Measurements from ENCODE around the gene C22orf42. TPM values are rescaled to one million over a fixed set of nuclear protein-coding genes. Genes with fewer than 3 reads are reported as not detected.
"Not testable (repeated sequence)": the region's sequence is repeated elsewhere in the genome, so short reads cannot be mapped to it uniquely, and the experiment has no call there.

Gene C22orf42
- polyA plus RNA-seq, 3 donors: 0.28 to 0.65 (median 0.31) TPM

- H3K27me3 ChIP-seq (ENCODE audit: control insufficient read depth in 2 of 2, insufficient read depth in 2 of 2, low read length in 2 of 2); H3K4me3 Mint-ChIP-seq; H3K9ac ChIP-seq (ENCODE audit: insufficient read depth, low read length, poor library complexity, severe bottlenecking); H2AFZ ChIP-seq (ENCODE audit: insufficient read depth, low read depth, low read length, poor library complexity, severe bottlenecking); H3K36me3 ChIP-seq (replicated peaks in 1 of 2; ENCODE audit: control insufficient read depth in 1 of 2, insufficient read depth in 2 of 2, low read length in 2 of 2); H3K36me3 Mint-ChIP-seq; H4K20me1 ChIP-seq (ENCODE audit: insufficient read depth, low read length); H3K27me3 Mint-ChIP-seq (ENCODE audit: low read depth in 3 of 3); DNase-seq; H3K4me3 ChIP-seq (replicated peaks in 1 of 3; ENCODE audit: low read depth in 2 of 3, low read length in 3 of 3); intact Hi-C loops (cut with micrococcal nuclease); H3K27ac ChIP-seq (ENCODE audit: low read depth in 1 of 2, low read length in 2 of 2); H3K9me3 Mint-ChIP-seq; H3K79me2 ChIP-seq (ENCODE audit: insufficient read depth, low read length); H3K4me2 ChIP-seq (replicated peaks; ENCODE audit: extremely low read depth, low read length, poor library complexity, severe bottlenecking); H3K9me3 ChIP-seq (replicated peaks in 1 of 2; ENCODE audit: control insufficient read depth in 1 of 2, insufficient read depth in 1 of 2, low read length in 2 of 2): not testable (repeated sequence)
- peak overlapping the region in 2 of 7 donors; percentile 4 to 38 for H3K27ac Mint-ChIP-seq
- peaks cover 22% of the 10 kb centered on the region for H3K4me1 Mint-ChIP-seq
- H3K4me1 ChIP-seq (ENCODE audit: control insufficient read depth in 1 of 2, insufficient read depth in 2 of 2, low read length in 2 of 2): peaks cover 18 to 22% of the 10 kb centered on the region in 2 donors
- no CpG with 5 or more reads among the region's 3 CpGs for WGBS (ENCODE audit: insufficient coverage)
Measured at GRCh38 chr22:32135958-32136357, 23.1 kb downstream of the C22orf42 start.

- no CpG with 5 or more reads among the region's 14 CpGs for WGBS (ENCODE audit: insufficient coverage)
- H3K27ac ChIP-seq (ENCODE audit: low read depth in 1 of 2, low read length in 2 of 2); H3K27me3 ChIP-seq (ENCODE audit: control insufficient read depth in 2 of 2, insufficient read depth in 2 of 2, low read length in 2 of 2); H3K27ac Mint-ChIP-seq; H3K9ac ChIP-seq (ENCODE audit: insufficient read depth, low read length, poor library complexity, severe bottlenecking); H3K9me3 Mint-ChIP-seq; H3K9me3 ChIP-seq (replicated peaks in 1 of 2; ENCODE audit: control insufficient read depth in 1 of 2, insufficient read depth in 1 of 2, low read length in 2 of 2); H3K36me3 Mint-ChIP-seq; DNase-seq; H4K20me1 ChIP-seq (ENCODE audit: insufficient read depth, low read length); H3K4me2 ChIP-seq (replicated peaks; ENCODE audit: extremely low read depth, low read length, poor library complexity, severe bottlenecking); H3K4me3 ChIP-seq (replicated peaks in 1 of 3; ENCODE audit: low read depth in 2 of 3, low read length in 3 of 3); H3K4me3 Mint-ChIP-seq; H2AFZ ChIP-seq (ENCODE audit: insufficient read depth, low read depth, low read length, poor library complexity, severe bottlenecking); intact Hi-C loops (cut with micrococcal nuclease); H3K36me3 ChIP-seq (replicated peaks in 1 of 2; ENCODE audit: control insufficient read depth in 1 of 2, insufficient read depth in 2 of 2, low read length in 2 of 2); H3K79me2 ChIP-seq (ENCODE audit: insufficient read depth, low read length): not testable (repeated sequence)
- Mint-ChIP-seq H3K27me3 (ENCODE audit: low read depth in 3 of 3) (peaks cover 0 to 12% (median 1%) of the 10 kb centered on the region in 3 donors), H3K4me1 (peaks cover 18% of the 10 kb centered on the region)
- H3K4me1 ChIP-seq (ENCODE audit: control insufficient read depth in 1 of 2, insufficient read depth in 2 of 2, low read length in 2 of 2): peaks cover 13 to 17% of the 10 kb centered on the region in 2 donors
Measured at GRCh38 chr22:32134796-32135195, 24.3 kb downstream of the C22orf42 start.

GRCh38 chr22:32132783-32133182 lies 26.3 kb downstream of the C22orf42 start:
- WGBS (ENCODE audit: insufficient coverage): no CpG with 5 or more reads among the region's 1 CpG
- intact Hi-C loops (cut with micrococcal nuclease): no loop called here
- Histone ChIP-seq H3K79me2 (ENCODE audit: insufficient read depth, low read length) (no peaks in the 10 kb centered on the region), H2AFZ (ENCODE audit: insufficient read depth, low read depth, low read length, poor library complexity, severe bottlenecking) (no peak overlapping the region), H3K4me3 (replicated peaks in 1 of 3; ENCODE audit: low read depth in 2 of 3, low read length in 3 of 3) (no peak overlapping the region), H4K20me1 (ENCODE audit: insufficient read depth, low read length) (no peaks in the 10 kb centered on the region), H3K36me3 (replicated peaks in 1 of 2; ENCODE audit: control insufficient read depth in 1 of 2, insufficient read depth in 2 of 2, low read length in 2 of 2) (no peaks in the 10 kb centered on the region), H3K9ac (ENCODE audit: insufficient read depth, low read length, poor library complexity, severe bottlenecking) (no peak overlapping the region), H3K4me1 (ENCODE audit: control insufficient read depth in 1 of 2, insufficient read depth in 2 of 2, low read length in 2 of 2) (peaks cover 3 to 5% of the 10 kb centered on the region in 2 donors), H3K9me3 (replicated peaks in 1 of 2; ENCODE audit: control insufficient read depth in 1 of 2, insufficient read depth in 1 of 2, low read length in 2 of 2) (no peaks in the 10 kb centered on the region), H3K27me3 (ENCODE audit: control insufficient read depth in 2 of 2, insufficient read depth in 2 of 2, low read length in 2 of 2) (no peaks in the 10 kb centered on the region), H3K27ac (ENCODE audit: low read depth in 1 of 2, low read length in 2 of 2) (no peak overlapping the region), H3K4me2 (replicated peaks; ENCODE audit: extremely low read depth, low read length, poor library complexity, severe bottlenecking) (no peak overlapping the region)
- Mint-ChIP-seq H3K4me3 (no peak overlapping the region), H3K27me3 (ENCODE audit: low read depth in 3 of 3) (peaks cover 0 to 12% (median 0%) of the 10 kb centered on the region in 3 donors), H3K27ac (no peak overlapping the region), H3K36me3 (no peaks in the 10 kb centered on the region), H3K9me3 (peaks cover 0 to 4% (median 0%) of the 10 kb centered on the region in 7 donors), H3K4me1 (peaks cover 6% of the 10 kb centered on the region)
- no peak for TF ChIP-seq CTCF (IDR thresholded peaks at IDR 0.05)
- DNase-seq: no peak
